Measurements from ENCODE around the gene ANKRD33B.

The ANKRD33B gene

GRCh38 chr5:10688651-10689171 is 124.8 kb downstream of the ANKRD33B start:
- in situ Hi-C loops (cut with MboI; ENCODE audit: low sequenced_read_pairs) = no loop called here

- in situ Hi-C loops (cut with MboI; ENCODE audit: low sequenced_read_pairs) = no loop called here
These were observed 125.7 kb downstream of the ANKRD33B start for GRCh38 chr5:10689391-10690081.

GRCh38 chr5:10690460-10691440 is 126.9 kb downstream of the ANKRD33B start:
- in situ Hi-C loops (cut with MboI; ENCODE audit: low sequenced_read_pairs) = no loop called here

GRCh38 chr5:10691826-10692785 is 128.2 kb downstream of the ANKRD33B start:
- in situ Hi-C loops (cut with MboI; ENCODE audit: low sequenced_read_pairs) = no loop called here

- in situ Hi-C loops (cut with MboI; ENCODE audit: low sequenced_read_pairs) = no loop called here
These were observed 131.3 kb downstream of the ANKRD33B start for GRCh38 chr5:10695055-10695649.

- in situ Hi-C loops (cut with MboI; ENCODE audit: low sequenced_read_pairs) = no loop called here
These were observed 132.1 kb downstream of the ANKRD33B start for GRCh38 chr5:10695759-10696543.

GRCh38 chr5:10699281-10699874 is 135.5 kb downstream of the ANKRD33B start:
- in situ Hi-C loops (cut with MboI; ENCODE audit: low sequenced_read_pairs) = no loop called here

- in situ Hi-C loops (cut with MboI; ENCODE audit: low sequenced_read_pairs) = no loop called here
These were observed 136.1 kb downstream of the ANKRD33B start for GRCh38 chr5:10699987-10700386.

GRCh38 chr5:10700516-10700915 is 136.6 kb downstream of the ANKRD33B start:
- in situ Hi-C loops (cut with MboI; ENCODE audit: low sequenced_read_pairs) = no loop called here

GRCh38 chr5:10701567-10702039 is 137.7 kb downstream of the ANKRD33B start:
- in situ Hi-C loops (cut with MboI; ENCODE audit: low sequenced_read_pairs) = no loop called here

GRCh38 chr5:10702040-10702629 is 138.3 kb downstream of the ANKRD33B start:
- in situ Hi-C loops (cut with MboI; ENCODE audit: low sequenced_read_pairs) = no loop called here

- in situ Hi-C loops (cut with MboI; ENCODE audit: low sequenced_read_pairs) = no loop called here
These were observed 139.1 kb downstream of the ANKRD33B start for GRCh38 chr5:10702911-10703491.

- in situ Hi-C loops (cut with MboI; ENCODE audit: low sequenced_read_pairs) = no loop called here
These were observed 139.8 kb downstream of the ANKRD33B start for GRCh38 chr5:10703676-10704075.

GRCh38 chr5:10704949-10705621 is 141.2 kb downstream of the ANKRD33B start:
- in situ Hi-C loops (cut with MboI; ENCODE audit: low sequenced_read_pairs) = no loop called here

GRCh38 chr5:10705747-10706146 is 141.9 kb downstream of the ANKRD33B start:
- in situ Hi-C loops (cut with MboI; ENCODE audit: low sequenced_read_pairs) = no loop called here

- in situ Hi-C loops (cut with MboI; ENCODE audit: low sequenced_read_pairs) = no loop called here
These were observed 142.5 kb downstream of the ANKRD33B start for GRCh38 chr5:10706326-10706725.

Data from HL-60/S4 treated with phorbol 12-myristate 13-acetate at 8.2 ng/mL for 4 days and 3 days (cell line).